BE2C (cell line): ENCODE data around the gene CDH13.

ENCODE experiments used
- DNase-seq: peaks from one replicate; pipeline ENCODE4 v3.0.0-alpha.2; 2020
- H3K27me3 ChIP-seq: fragments of 250-450 bp; sonication (Bioruptor Pico); 2 replicates; pipeline ENCODE4 v1.5.1; 2020; ENCODE audit warnings: mild to moderate bottlenecking
- H3K36me3 ChIP-seq: fragments of 250-450 bp; sonication (Bioruptor Pico); 2 replicates; pipeline ENCODE4 v1.5.1; 2020; ENCODE audit warnings: mild to moderate bottlenecking
- H3K4me1 ChIP-seq: fragments of 250-450 bp; sonication (Bioruptor Pico); 2 replicates; pipeline ENCODE4 v1.5.1; 2020
- H3K4me3 ChIP-seq: 2 replicates; pipeline ENCODE4 v1.5.1; 2011; ENCODE audit warnings: low read depth, low read length
- H3K9me3 ChIP-seq: fragments of 250-450 bp; sonication (Bioruptor Pico); 2 replicates; pipeline ENCODE4 v1.5.1; 2020
- CTCF ChIP-seq: IDR thresholded peaks from 2 replicates; pipeline ENCODE4 v1.5.1; 2012; ENCODE audit warnings: mild to moderate bottlenecking, low read depth, low read length

CDH13 gene

GRCh38 chr16:82699260-82699659, 72.5 kb downstream of the CDH13 start:
- DNase-seq, result no peak
- no peaks in the 10 kb centered on the region for H3K4me1 ChIP-seq
- H3K27me3 ChIP-seq, result no peaks in the 10 kb centered on the region
- TF ChIP-seq CTCF, result no peak
- no peak overlapping the region for H3K4me3 ChIP-seq
- no peaks in the 10 kb centered on the region for H3K9me3 ChIP-seq
- no peaks in the 10 kb centered on the region for H3K36me3 ChIP-seq

GRCh38 chr16:82699711-82700495, 73.1 kb downstream of the CDH13 start:
- H3K4me3 ChIP-seq, result no peak overlapping the region
- H3K27me3 ChIP-seq, result no peaks in the 10 kb centered on the region
- TF ChIP-seq CTCF, result no peak
- DNase-seq, result no peak
- no peaks in the 10 kb centered on the region for H3K36me3 ChIP-seq
- H3K4me1 ChIP-seq, result no peaks in the 10 kb centered on the region
- no peaks in the 10 kb centered on the region for H3K9me3 ChIP-seq

- TF ChIP-seq CTCF, result no peak
- Histone ChIP-seq H3K4me1 (no peaks in the 10 kb centered on the region), H3K27me3 (no peaks in the 10 kb centered on the region), H3K4me3 (no peak overlapping the region), H3K9me3 (no peaks in the 10 kb centered on the region), H3K36me3 (no peaks in the 10 kb centered on the region)
- DNase-seq, result no peak
Observed at GRCh38 chr16:82700541-82701235, 73.9 kb downstream of the CDH13 start.

GRCh38 chr16:82701442-82701955, 74.7 kb downstream of the CDH13 start:
- Histone ChIP-seq H3K27me3 (no peaks in the 10 kb centered on the region), H3K9me3 (no peaks in the 10 kb centered on the region), H3K4me1 (no peaks in the 10 kb centered on the region), H3K36me3 (no peaks in the 10 kb centered on the region), H3K4me3 (no peak overlapping the region)
- TF ChIP-seq CTCF, result no peak
- no peak for DNase-seq

GRCh38 chr16:82703161-82703560, 76.4 kb downstream of the CDH13 start:
- Histone ChIP-seq H3K27me3 (no peaks in the 10 kb centered on the region), H3K36me3 (no peaks in the 10 kb centered on the region), H3K9me3 (no peaks in the 10 kb centered on the region), H3K4me1 (no peaks in the 10 kb centered on the region), H3K4me3 (no peak overlapping the region)
- TF ChIP-seq CTCF, result no peak
- DNase-seq, result no peak
